HAP-1 (cell line): ENCODE data around the gene TMEM131.

ENCODE experiments used
- DNase-seq, 2 experiments: peaks; one replicate each; pipeline ENCODE4 v3.0.0-alpha.2; 2016 to 2020; ENCODE audit warnings: low spot score in 2 of 2
- H3K27me3 ChIP-seq: fragments of 250-450 bp; sonication (Bioruptor Pico); 2 replicates; pipeline ENCODE4 v1.5.1; 2020; ENCODE audit warnings: low read depth, mild to moderate bottlenecking, moderate library complexity
- H3K36me3 ChIP-seq: fragments of 250-450 bp; sonication (Bioruptor Pico); replicated peaks from 2 replicates; pipeline ENCODE4 v1.5.1; 2020; ENCODE audit warnings: mild to moderate bottlenecking
- H3K4me1 ChIP-seq: fragments of 250-450 bp; sonication (Bioruptor Pico); 2 replicates; pipeline ENCODE4 v1.5.1; 2020; ENCODE audit warnings: mild to moderate bottlenecking
- H3K4me3 ChIP-seq: fragments of 250-450 bp; sonication (Bioruptor Pico); 2 replicates; pipeline ENCODE4 v1.5.1; 2020; ENCODE audit warnings: mild to moderate bottlenecking, moderate library complexity
- H3K9me3 ChIP-seq: fragments of 250-450 bp; sonication (Bioruptor Pico); 2 replicates; pipeline ENCODE4 v1.5.1; 2020; ENCODE audit warnings: mild to moderate bottlenecking, moderate library complexity
- in situ Hi-C: fragments of 300-500 bp; cut with MboI; formaldehyde crosslinking; loops from 3 replicates; pipeline ENCODE4 v1.14.3; 2020; ENCODE audit warnings: low sequenced_read_pairs, inconsistent platforms, mixed read lengths

TMEM131 gene

DNA sequence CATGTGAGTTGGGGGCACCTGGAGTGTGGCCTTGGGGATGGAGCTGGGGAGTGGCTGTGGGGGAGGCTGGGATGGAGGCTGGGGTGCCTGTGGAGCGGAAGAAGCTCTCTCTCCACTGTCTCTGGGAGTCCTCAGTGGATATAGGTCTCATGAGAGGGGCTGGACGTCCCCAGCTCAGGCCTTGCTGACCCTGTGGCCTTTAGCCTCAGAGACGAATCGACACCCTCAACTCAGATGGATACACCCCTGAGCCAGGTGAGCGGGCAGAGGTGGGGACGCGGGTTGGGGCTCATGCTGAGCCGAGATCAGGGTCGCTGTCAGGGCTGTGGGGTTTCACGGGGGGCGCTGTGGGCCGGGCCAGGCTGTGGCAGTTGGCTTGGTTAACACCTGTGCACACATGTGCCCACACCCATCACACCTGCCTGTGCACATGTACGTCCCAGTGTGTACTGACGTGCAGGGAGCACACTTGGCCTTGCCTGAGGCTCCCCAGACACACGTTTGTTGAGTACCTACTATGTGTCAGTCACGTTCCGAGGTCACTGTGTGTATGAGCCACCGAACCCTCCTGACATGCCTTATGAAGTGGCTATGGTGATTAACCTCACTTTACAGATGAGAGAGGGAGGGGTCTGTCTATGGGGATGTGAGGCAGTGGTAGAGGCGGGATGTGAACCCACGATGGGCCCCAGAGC is 262.3 kb downstream of the TMEM131 start:
- Histone ChIP-seq H3K36me3 (no peaks in the 10 kb centered on the region), H3K27me3 (no peaks in the 10 kb centered on the region), H3K9me3 (no peaks in the 10 kb centered on the region), H3K4me1 (no peaks in the 10 kb centered on the region), H3K4me3 (no peak overlapping the region)
- no peak for DNase-seq
- in situ Hi-C loops, result no loop called here

DNA sequence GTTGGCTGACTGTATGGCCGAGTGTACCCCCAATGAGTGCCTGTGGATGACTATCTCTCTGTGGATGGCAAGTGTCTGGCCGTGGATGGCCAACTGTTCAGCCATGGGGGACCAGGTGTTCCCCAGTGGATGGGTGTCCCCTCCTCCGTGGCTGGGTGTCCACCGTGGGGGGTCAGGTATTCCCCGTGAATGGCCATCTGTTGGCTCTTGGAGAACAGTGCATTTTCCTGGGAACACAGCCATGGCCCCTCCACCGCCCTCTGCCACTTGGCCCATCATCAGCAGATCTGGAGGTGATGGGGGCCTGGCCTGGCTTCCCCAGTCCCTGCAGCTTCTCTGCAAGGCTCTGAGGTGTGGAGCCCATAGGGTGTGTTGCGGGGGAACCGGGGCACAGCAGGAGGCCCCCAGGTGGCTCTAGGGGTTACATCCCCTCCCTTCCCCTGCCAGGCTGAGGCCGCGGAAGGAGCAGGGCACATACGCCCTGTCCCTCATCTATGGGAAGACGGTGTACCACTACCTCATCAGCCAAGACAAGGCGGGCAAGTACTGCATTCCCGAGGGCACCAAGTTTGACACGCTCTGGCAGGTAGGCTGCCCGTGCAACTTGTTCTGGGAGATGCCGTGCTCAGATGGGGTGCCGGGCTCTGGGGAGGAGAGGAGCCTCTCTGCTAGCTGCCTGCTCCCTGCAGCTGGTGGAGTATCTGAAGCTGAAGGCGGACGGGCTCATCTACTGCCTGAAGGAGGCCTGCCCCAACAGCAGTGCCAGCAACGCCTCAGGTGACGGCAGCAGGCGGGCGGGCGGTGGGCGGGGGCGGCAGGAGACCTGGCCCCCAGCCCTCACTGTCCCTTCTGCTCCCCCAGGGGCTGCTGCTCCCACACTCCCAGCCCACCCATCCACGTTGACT is 263.1 kb downstream of the TMEM131 start:
- DNase-seq, result no peak
- Histone ChIP-seq H3K27me3 (no peaks in the 10 kb centered on the region), H3K9me3 (no peaks in the 10 kb centered on the region), H3K4me1 (no peaks in the 10 kb centered on the region), H3K36me3 (no peaks in the 10 kb centered on the region), H3K4me3 (no peak overlapping the region)
- in situ Hi-C loops, result no loop called here

DNA sequence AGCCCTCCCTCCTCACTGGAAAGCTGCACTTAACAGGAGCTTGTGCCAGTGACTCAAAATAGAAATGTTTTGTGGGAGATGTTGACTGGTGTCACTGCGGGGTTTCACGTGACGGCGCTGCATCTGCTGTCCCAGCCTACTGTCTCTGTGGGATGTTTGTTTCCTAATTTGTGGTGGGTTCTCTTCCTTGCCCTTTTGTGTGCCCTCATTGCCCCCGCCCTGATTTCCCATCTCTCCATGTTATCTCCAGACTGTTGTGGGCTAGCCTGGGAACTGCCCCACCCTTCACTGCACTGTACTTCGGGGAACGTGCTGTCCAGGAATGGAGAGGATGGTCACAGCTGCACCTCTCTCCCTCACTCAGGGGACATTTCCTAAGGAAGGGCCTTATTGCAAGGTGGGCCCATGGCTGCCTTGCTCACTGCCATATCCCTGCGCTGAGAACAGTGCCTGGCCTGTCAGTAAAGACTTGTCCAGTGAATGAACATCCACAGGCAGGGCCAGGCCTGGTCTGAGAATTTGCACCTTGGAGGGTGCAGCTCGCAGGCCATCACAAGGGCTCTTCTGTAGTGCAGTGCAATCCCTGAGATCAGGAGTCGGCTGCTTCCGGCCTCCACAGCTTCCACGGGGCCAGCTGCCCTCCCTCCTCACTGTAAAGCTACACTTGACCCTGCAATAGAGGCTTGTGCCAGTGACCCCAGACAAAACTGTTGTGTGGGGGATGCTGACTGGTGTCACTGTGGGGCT is 264.3 kb downstream of the TMEM131 start:
- in situ Hi-C loops, result no loop called here
- no peaks in the 10 kb centered on the region for H3K36me3 ChIP-seq

DNA sequence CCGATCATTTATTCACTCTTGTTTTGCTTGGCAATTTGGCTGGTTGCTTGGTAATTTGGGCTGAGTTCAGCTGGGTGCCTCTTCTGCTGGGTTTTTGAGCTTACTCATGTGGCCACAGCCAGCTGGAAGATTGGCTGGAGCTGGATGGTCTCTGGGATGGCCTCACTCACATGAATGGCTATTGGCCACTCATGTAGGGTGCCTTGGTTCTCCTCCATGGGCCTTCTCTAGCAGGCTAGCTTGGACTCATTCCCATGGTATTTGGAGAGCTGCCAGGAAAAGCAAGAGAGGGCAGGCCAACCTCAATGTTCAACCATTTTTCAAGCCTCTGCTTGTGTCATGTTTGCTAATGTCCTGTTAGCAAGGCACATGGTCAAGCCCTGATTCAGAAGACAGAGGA is 265.5 kb downstream of the TMEM131 start:
- H3K4me3 ChIP-seq, result no peak overlapping the region
- H3K36me3 ChIP-seq, result no peaks in the 10 kb centered on the region
- H3K9me3 ChIP-seq, result no peaks in the 10 kb centered on the region
- H3K27me3 ChIP-seq, result no peaks in the 10 kb centered on the region
- H3K4me1 ChIP-seq, result no peaks in the 10 kb centered on the region
- in situ Hi-C loops, result no loop called here
- DNase-seq, result no peak

More for the DNA sequence above, 264.3 kb downstream of the TMEM131 start:
- no peak for DNase-seq
- Histone ChIP-seq H3K27me3 (no peaks in the 10 kb centered on the region), H3K4me1 (no peaks in the 10 kb centered on the region), H3K4me3 (no peak overlapping the region), H3K9me3 (no peaks in the 10 kb centered on the region)

DNA sequence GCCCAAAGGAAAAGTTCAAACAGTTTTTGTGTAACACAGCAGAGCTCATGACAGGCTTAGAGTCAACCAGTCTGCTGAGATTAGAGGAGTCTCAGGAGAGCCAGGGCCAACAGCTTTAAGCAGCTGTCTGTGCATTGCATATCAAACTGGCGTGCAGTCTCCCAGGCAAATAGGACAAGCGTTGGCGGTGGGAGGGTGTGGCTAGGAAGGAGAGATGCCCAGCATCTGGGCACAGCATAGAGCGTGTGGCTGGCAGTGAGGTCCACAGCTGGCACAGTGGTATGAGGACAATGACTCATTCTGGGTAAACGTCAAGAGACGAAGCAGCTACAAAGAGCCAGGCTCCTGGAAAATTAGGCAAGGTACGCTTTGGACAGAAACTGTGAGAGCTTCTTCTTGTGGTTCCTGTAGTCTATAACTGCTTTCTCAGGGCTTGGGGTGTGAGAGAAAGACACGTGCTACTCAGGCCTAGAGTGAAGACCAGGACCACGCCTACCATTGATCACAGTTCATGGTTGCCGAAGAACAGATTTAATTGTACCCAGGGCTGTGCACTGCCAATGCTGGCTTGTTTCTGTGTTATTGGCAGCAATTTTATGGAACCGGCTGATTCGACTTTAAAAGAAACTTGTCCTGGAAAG is 267.5 kb downstream of the TMEM131 start:
- in situ Hi-C loops, result no loop called here
- no peak for DNase-seq
- no peaks in the 10 kb centered on the region for H3K27me3 ChIP-seq
- H3K4me1 ChIP-seq, result no peaks in the 10 kb centered on the region
- no peak overlapping the region for H3K4me3 ChIP-seq
- no peaks in the 10 kb centered on the region for H3K36me3 ChIP-seq
- H3K9me3 ChIP-seq, result no peaks in the 10 kb centered on the region

DNA sequence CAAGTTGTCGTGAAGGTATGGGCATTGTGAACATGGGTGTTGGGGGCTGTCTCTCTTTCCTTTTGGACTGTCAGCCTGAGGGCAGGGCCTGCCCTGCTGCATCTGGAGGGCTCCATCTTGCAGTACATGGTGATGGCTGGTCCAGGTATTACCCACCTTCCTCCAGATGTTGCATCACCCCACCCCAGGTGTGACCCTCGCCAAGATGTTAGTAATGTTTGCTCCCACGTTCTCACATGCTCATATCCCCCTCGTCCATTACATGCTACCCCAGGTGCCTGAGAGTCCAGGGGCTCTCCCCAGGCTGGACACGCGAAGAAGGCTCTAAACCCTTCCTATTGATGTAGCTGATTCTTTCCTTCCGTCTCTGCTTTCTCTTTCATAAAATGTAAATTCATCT is 268.5 kb downstream of the TMEM131 start:
- in situ Hi-C loops, result no loop called here
- H3K4me3 ChIP-seq, result no peak overlapping the region
- H3K4me1 ChIP-seq, result no peaks in the 10 kb centered on the region
- no peaks in the 10 kb centered on the region for H3K27me3 ChIP-seq
- H3K36me3 ChIP-seq, result no peaks in the 10 kb centered on the region
- H3K9me3 ChIP-seq, result no peaks in the 10 kb centered on the region
- DNase-seq, result no peak

DNA sequence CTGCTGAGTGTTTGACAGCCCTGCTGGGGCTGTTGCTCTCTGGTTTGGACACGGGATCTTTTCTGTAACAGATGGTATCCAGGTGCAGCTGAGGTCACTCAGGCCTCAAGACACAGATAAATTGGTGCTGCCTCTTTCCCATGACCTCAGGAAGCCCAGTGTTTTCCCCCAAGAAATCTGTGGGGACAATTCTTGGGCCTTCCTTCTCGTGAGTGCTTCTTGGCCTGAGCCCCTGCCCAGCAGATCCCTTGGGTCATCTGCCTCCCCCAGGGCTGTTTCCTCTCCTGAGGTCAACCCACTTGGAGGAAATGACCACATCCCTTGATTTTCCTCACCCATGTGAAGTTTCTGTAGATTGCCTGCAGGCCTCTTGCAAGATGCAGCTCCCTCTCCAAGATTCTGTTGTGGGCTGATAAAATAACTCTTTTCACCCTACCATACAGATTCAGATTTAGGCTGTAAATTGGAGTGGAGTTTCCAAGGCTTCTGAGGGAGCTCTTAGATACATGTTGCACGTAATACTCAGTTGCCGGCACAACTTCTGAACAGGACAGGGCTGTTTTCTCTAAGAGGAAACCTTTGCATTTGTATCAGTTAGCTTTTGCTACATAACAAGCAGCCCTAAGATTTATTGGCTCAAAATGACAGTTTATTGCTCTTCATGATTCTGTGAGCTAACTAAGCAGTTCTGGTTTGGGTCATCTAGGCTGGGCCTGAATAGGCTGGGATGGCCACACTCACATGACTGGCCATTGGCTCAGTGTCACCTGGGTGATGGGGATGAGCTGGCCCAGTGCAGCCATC is 269.3 kb downstream of the TMEM131 start:
- no peaks in the 10 kb centered on the region for H3K27me3 ChIP-seq
- in situ Hi-C loops, result no loop called here
- H3K4me1 ChIP-seq, result no peaks in the 10 kb centered on the region
- no peak for DNase-seq
- no peaks in the 10 kb centered on the region for H3K36me3 ChIP-seq
- no peak overlapping the region for H3K4me3 ChIP-seq
- H3K9me3 ChIP-seq, result no peaks in the 10 kb centered on the region

DNA sequence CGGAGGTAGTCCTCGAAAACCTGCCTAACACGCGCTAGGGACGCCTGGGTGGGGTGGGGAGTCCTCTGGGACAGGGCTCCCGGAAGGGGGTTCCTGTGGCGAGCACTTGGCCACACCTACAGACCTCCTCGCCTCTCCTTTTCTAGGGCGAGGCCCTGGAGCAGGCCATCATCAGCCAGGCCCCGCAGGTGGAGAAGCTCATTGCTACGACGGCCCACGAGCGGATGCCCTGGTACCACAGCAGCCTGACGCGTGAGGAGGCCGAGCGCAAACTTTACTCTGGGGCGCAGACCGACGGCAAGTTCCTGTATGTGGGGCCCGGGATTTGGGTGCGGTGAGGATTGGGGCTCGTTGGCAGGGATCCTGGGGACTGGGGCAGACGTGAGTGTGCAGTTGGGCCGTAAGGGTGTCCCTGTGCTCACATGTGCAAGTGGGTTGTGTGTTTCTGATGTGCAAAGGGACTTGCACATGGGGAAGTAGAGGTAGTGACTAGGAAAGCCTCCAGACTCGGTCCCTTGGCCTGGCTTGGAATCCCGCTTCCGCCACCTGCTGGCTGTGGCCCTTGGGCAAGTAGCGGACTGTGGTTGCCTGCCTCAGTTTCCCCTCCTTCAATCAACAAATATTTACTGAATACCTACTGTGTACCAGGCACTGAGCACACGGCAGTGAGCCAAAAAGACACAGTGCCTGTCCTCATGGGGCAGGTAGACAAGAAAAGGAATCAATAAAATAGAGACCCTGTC is 270.6 kb downstream of the TMEM131 start:
- in situ Hi-C loops, result no loop called here
- DNase-seq, result no peak
- Histone ChIP-seq H3K4me1 (peaks cover 11% of the 10 kb centered on the region), H3K4me3 (no peak overlapping the region), H3K27me3 (no peaks in the 10 kb centered on the region), H3K9me3 (no peaks in the 10 kb centered on the region), H3K36me3 (no peaks in the 10 kb centered on the region)

DNA sequence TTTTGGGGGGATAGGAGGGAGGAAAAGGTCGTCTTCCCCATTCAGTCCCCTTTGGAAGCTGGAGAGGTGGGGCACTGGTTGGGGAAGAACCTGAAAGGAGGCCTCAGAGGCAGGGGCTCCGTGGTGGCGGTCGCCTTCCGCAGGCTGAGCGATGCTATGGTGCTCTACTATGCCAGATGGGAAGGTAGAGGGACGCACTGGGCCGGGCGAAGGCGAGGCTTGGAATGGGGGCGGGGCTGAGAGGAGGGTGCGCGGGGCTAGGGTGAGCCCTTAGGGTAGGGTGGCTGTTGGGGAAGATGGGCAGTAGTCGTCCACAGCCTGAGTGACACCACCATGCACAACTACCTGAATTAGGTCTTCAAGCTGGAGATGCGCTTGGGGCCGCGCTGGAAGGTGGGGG is 271.2 kb downstream of the TMEM131 start:
- no peak overlapping the region for H3K4me3 ChIP-seq
- in situ Hi-C loops, result no loop called here

DNA sequence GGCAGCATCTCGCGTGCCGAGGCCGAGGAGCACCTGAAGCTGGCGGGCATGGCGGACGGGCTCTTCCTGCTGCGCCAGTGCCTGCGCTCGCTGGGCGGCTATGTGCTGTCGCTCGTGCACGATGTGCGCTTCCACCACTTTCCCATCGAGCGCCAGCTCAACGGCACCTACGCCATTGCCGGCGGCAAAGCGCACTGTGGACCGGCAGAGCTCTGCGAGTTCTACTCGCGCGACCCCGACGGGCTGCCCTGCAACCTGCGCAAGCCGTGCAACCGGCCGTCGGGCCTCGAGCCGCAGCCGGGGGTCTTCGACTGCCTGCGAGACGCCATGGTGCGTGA is 271.7 kb downstream of the TMEM131 start:
- in situ Hi-C loops, result no loop called here
- Histone ChIP-seq H3K27me3 (no peaks in the 10 kb centered on the region), H3K4me1 (peaks cover 16% of the 10 kb centered on the region), H3K9me3 (no peaks in the 10 kb centered on the region), H3K4me3 (no peak overlapping the region), H3K36me3 (no peaks in the 10 kb centered on the region)
- DNase-seq, result no peak

More for the DNA sequence above, 271.2 kb downstream of the TMEM131 start:
- no peak for DNase-seq
- Histone ChIP-seq H3K4me1 (peaks cover 16% of the 10 kb centered on the region), H3K9me3 (no peaks in the 10 kb centered on the region), H3K36me3 (no peaks in the 10 kb centered on the region), H3K27me3 (no peaks in the 10 kb centered on the region)

DNA sequence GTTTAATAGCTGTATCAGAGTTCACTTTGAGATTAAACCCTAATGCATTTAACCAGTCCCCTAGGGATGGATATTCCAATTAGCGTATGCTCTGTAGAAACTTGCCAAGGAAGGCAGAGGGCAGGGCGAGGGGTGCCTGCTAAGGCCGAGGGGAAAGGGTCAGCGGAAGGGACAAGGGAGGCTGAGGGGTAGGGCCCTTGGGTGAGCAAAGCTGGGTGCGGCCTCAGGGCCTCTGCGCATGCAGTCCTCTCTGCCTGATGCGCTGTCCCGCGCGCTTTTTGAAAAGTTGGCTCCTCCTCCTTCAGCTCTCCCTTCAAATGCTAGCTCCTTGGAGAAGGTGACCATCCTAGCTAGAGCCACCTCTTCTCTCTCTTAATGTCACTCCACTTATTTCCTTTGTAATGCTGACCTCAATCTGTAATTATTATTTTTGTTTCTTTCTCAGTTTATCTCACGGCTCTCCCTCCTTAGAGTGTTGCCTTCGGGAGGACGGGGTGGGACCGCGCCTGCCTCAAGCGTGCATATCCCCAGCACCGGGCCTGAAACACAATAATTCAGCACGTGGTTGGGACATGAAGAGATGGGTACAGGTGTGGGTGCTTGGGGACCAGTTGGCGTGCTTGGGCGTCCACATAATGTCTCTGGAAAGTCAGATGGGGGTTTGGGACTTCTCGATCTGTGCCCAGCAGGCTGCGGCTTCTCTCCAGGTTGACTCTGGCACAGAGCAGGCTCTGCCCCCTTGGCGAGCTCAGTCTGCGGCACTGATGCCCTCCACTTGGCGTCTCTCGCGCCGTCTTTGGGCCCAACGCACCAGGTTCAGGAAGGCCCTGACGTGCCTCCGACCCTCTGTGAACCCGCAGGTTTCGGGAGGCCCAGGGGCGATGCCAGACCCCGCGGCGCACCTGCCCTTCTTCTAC is 272.3 kb downstream of the TMEM131 start:
- Histone ChIP-seq H3K36me3 (no peaks in the 10 kb centered on the region), H3K4me3 (no peak overlapping the region), H3K9me3 (no peaks in the 10 kb centered on the region), H3K4me1 (peaks cover 16% of the 10 kb centered on the region), H3K27me3 (no peaks in the 10 kb centered on the region)
- in situ Hi-C loops, result no loop called here
- DNase-seq, result no peak

DNA sequence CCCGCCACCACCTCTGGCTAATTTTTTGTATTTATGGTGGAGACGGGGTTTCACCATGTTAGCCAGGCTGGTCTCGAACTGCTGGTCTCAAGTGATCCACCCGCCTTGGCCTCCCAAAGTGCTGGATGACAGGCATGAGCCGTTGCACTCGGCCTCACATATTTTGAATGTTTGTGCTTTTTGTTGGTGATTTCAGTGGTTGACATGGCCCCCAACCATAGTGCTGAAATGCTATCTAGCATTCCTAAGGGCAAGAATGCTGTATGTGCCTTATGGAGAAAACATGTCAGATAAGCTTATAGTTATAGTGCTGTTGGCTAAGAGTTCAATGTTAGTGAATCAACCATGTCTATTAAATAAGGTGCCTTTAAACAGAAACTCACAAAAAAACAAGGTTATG is 273.5 kb downstream of the TMEM131 start:
- in situ Hi-C loops, result no loop called here
- no peaks in the 10 kb centered on the region for H3K9me3 ChIP-seq

More for the DNA sequence above, 273.5 kb downstream of the TMEM131 start:
- H3K4me3 ChIP-seq, result no peak overlapping the region
- no peaks in the 10 kb centered on the region for H3K27me3 ChIP-seq
- H3K36me3 ChIP-seq, result no peaks in the 10 kb centered on the region
- DNase-seq, result no peak
- peaks cover 16% of the 10 kb centered on the region for H3K4me1 ChIP-seq
